H1 (cell line): ENCODE results near the gene NFIC. TPM values are rescaled to one million over a fixed set of nuclear protein-coding genes. Genes with fewer than 3 reads are reported as not detected.
A peak's percentile ranks its signal among the peaks of the same experiment; 100 is the strongest.

Experiments
- CTCF ChIA-PET: fragments of 300-600 bp; sonication (Branson Sonifier 250); formaldehyde crosslinking; loops from one replicate; lab custom pipeline; 2021; ENCODE audit not compliant: partially characterized antibody; lab: Charles Lee
- POLR2A ChIA-PET: fragments of 300-600 bp; sonication (Branson Sonifier 250); formaldehyde crosslinking; loops from one replicate; lab custom pipeline; 2021; ENCODE audit warnings: inconsistent platforms; ENCODE audit not compliant: partially characterized antibody; lab: Charles Lee
- DNase-seq, 2 experiments: peaks; one replicate each; pipeline versions ENCODE4 v3.0.0 to v3.0.0-alpha.2; 2010 to 2022; ENCODE audit warnings: low spot score in 2 of 2, low read depth in 1 of 2, mixed read lengths in 1 of 2
- FAIRE-seq: peaks from 2 replicates; lab custom pipeline; 2011; peaks lifted over from hg19 to GRCh38; lab: Jason Lieb, UNC
- H2AFZ ChIP-seq: 2 replicates; pipeline ENCODE4 v1.8.1; 2012; ENCODE audit warnings: low read length, inconsistent platforms
- H2AK5ac ChIP-seq: 2 replicates; pipeline ENCODE4 v1.6.1; 2013; ENCODE audit warnings: low read depth, low read length
- H2BK120ac ChIP-seq: replicated peaks from 2 replicates; pipeline ENCODE3; 2013; ENCODE audit warnings: low read depth, low read length, inconsistent platforms
- H2BK12ac ChIP-seq: 2 replicates; pipeline ENCODE4 v1.6.1; 2013; ENCODE audit warnings: low read depth, low read length
- H2BK15ac ChIP-seq: 2 replicates; pipeline ENCODE4 v1.6.1; 2013; ENCODE audit warnings: low read length
- H2BK20ac ChIP-seq: 2 replicates; pipeline ENCODE4 v1.6.1; 2013; ENCODE audit warnings: low read length
- H2BK5ac ChIP-seq: 2 replicates; pipeline ENCODE4 v1.6.1; 2013; ENCODE audit warnings: low read depth, low read length
- H3K14ac ChIP-seq: 2 replicates; pipeline ENCODE4 v1.6.1; 2013; ENCODE audit warnings: inconsistent platforms; ENCODE audit not compliant: insufficient read length
- H3K18ac ChIP-seq: 2 replicates; pipeline ENCODE4 v1.6.1; 2013; ENCODE audit warnings: low read length; ENCODE audit errors: extremely low read depth
- H3K23ac ChIP-seq: 2 replicates; pipeline ENCODE4 v1.6.1; 2013; ENCODE audit warnings: inconsistent platforms; ENCODE audit not compliant: insufficient read length
- H3K23me2 ChIP-seq: 2 replicates; pipeline ENCODE4 v1.6.1; 2013; ENCODE audit warnings: low read depth, low read length
- H3K27ac ChIP-seq: 2 replicates; pipeline ENCODE4 v1.6.1; 2011; ENCODE audit warnings: low read depth, low read length, inconsistent platforms
- H3K27me3 ChIP-seq, 4 experiments: replicated peaks in 1 of 4; 1 replicate in 1 of 4; 2 replicates in 3 of 4; pipeline versions ENCODE4 v1.6.1 to v1.8.1; 2011 to 2013; ENCODE audit warnings: low read length in 3 of 4, mild to moderate bottlenecking in 3 of 4, inconsistent platforms in 2 of 4, mixed read lengths in 2 of 4, moderate library complexity in 1 of 4; ENCODE audit not compliant: control insufficient read depth in 3 of 4, insufficient read depth in 3 of 4; ENCODE audit errors: extremely low read depth in 1 of 4
- H3K36me3 ChIP-seq, 4 experiments: 2 replicates each; pipeline versions ENCODE4 v1.6.1 to v1.8.1; 2011 to 2013; ENCODE audit warnings: mild to moderate bottlenecking in 4 of 4, low read length in 3 of 4, moderate library complexity in 2 of 4, control low read depth in 1 of 4, inconsistent platforms in 1 of 4; ENCODE audit not compliant: insufficient read depth in 4 of 4, control insufficient read depth in 2 of 4
- H3K4ac ChIP-seq: replicated peaks from 2 replicates; pipeline ENCODE3; 2013; ENCODE audit warnings: low read length, low read depth, mixed read lengths, inconsistent platforms; ENCODE audit not compliant: insufficient read length
- H3K4me1 ChIP-seq, 4 experiments: replicated peaks in 1 of 4; 1 replicate in 1 of 4; 2 replicates in 3 of 4; pipeline versions ENCODE4 v1.6.1 to v1.8.1; 2011 to 2013; ENCODE audit warnings: low read length in 3 of 4, inconsistent platforms in 2 of 4, mixed read lengths in 1 of 4; ENCODE audit not compliant: insufficient read depth in 4 of 4, control insufficient read depth in 3 of 4
- H3K4me2 ChIP-seq, 2 experiments: 2 replicates each; pipeline versions ENCODE4 v1.6.1 to v1.8.1; 2011 to 2013; ENCODE audit warnings: low read depth in 2 of 2, low read length in 2 of 2, control low read depth in 1 of 2, inconsistent platforms in 1 of 2, mild to moderate bottlenecking in 1 of 2; ENCODE audit not compliant: insufficient read depth in 1 of 2
- H3K4me3 ChIP-seq, 4 experiments: fragments of 200-600, 300-600 bp in 1 of 4; sonication (generic), shearing (Covaris generic), sonication (Bioruptor Twin) in 1 of 4; 2 replicates each; pipeline versions ENCODE4 v1.5.1 to v1.8.1; 2011 to 2016; ENCODE audit warnings: low read length in 4 of 4, low read depth in 3 of 4, control low read depth in 2 of 4, inconsistent platforms in 2 of 4, mild to moderate bottlenecking in 2 of 4, mixed read lengths in 1 of 4, moderate library complexity in 1 of 4; ENCODE audit not compliant: insufficient read depth in 2 of 4; ENCODE audit errors: extremely low read depth in 1 of 4
- H3K56ac ChIP-seq: replicated peaks from 2 replicates; pipeline ENCODE3; 2013; ENCODE audit warnings: low read depth, mild to moderate bottlenecking, mixed read lengths, low read length, inconsistent platforms; ENCODE audit not compliant: insufficient read length
- H3K79me1 ChIP-seq: 2 replicates; pipeline ENCODE4 v1.6.1; 2013; ENCODE audit warnings: low read depth, low read length, control low read depth
- H3K79me2 ChIP-seq, 2 experiments: 2 replicates each; pipeline versions ENCODE4 v1.6.1 to v1.8.1; 2012 to 2013; ENCODE audit warnings: low read length in 2 of 2, mild to moderate bottlenecking in 2 of 2, inconsistent platforms in 1 of 2; ENCODE audit not compliant: insufficient read depth in 2 of 2, control insufficient read depth in 1 of 2
- H3K9ac ChIP-seq, 4 experiments: replicated peaks in 1 of 4; 1 replicate in 1 of 4; 2 replicates in 3 of 4; pipeline versions ENCODE4 v1.6.1 to v1.8.1; 2011 to 2013; ENCODE audit warnings: low read depth in 3 of 4, low read length in 3 of 4, control low read depth in 2 of 4, mild to moderate bottlenecking in 2 of 4, moderate library complexity in 2 of 4, inconsistent platforms in 1 of 4; ENCODE audit errors: extremely low read depth in 1 of 4
- H3K9me3 ChIP-seq, 2 experiments: 2 replicates each; pipeline versions ENCODE4 v1.6.1 to v1.8.1; 2012 to 2013; ENCODE audit warnings: mild to moderate bottlenecking in 2 of 2, moderate library complexity in 2 of 2, control low read depth in 1 of 2, inconsistent platforms in 1 of 2, low read depth in 1 of 2, low read length in 1 of 2, mixed read lengths in 1 of 2; ENCODE audit not compliant: insufficient read depth in 2 of 2
- H4K20me1 ChIP-seq, 2 experiments: replicated peaks in 1 of 2; 2 replicates each; pipeline versions ENCODE3 to v1.8.1; 2011 to 2013; ENCODE audit warnings: inconsistent platforms in 2 of 2, low read length in 2 of 2, mild to moderate bottlenecking in 1 of 2; ENCODE audit not compliant: insufficient read depth in 2 of 2, control insufficient read depth in 1 of 2
- H4K5ac ChIP-seq: 2 replicates; pipeline ENCODE4 v1.6.1; 2013; ENCODE audit warnings: low read length, low read depth, mixed read lengths, inconsistent platforms; ENCODE audit not compliant: insufficient read length
- H4K8ac ChIP-seq: 2 replicates; pipeline ENCODE4 v1.8.0; 2013; ENCODE audit warnings: mild to moderate bottlenecking, moderate library complexity, low read length, inconsistent platforms; ENCODE audit not compliant: insufficient read depth; ENCODE audit errors: extremely low read depth
- H4K91ac ChIP-seq: replicated peaks from 2 replicates; pipeline ENCODE3; 2013; ENCODE audit warnings: low read length, mixed read lengths, inconsistent platforms; ENCODE audit not compliant: insufficient read length
- FOSL1 ChIP-seq: IDR thresholded peaks from 2 replicates; pipeline ENCODE4 v1.6.1; 2011; ENCODE audit warnings: mild to moderate bottlenecking, low read depth, low read length, moderate library complexity; ENCODE audit not compliant: insufficient read depth
- KDM4A ChIP-seq: IDR thresholded peaks from one replicate; pipeline ENCODE4 v1.7.1; 2012; ENCODE audit warnings: low read depth, mild to moderate bottlenecking, moderate library complexity, low read length, inconsistent platforms; ENCODE audit not compliant: severe bottlenecking
- PHF8 ChIP-seq: fragments of 200-600 bp; sonication (generic); conservative IDR thresholded peaks from 2 replicates; pipeline ENCODE4 v1.7.1; 2012; ENCODE audit warnings: low read depth, mild to moderate bottlenecking, inconsistent platforms, low read length, moderate library complexity
- SAP30 ChIP-seq: fragments of 300-600 bp; sonication (generic); IDR thresholded peaks from 2 replicates; pipeline ENCODE4 v1.7.1; 2012; ENCODE audit warnings: low read length, moderate library complexity, mild to moderate bottlenecking, inconsistent platforms; ENCODE audit not compliant: insufficient read depth, insufficient replicate concordance
- WGBS, 2 experiments: shearing (Covaris generic) in 1 of 2; methylation state at CpG; one replicate each; pipeline versions ENCODE4 v1.1.6 to v1.1.7; 2013 to 2015; ENCODE audit warnings: low lambda C conversion rate in 2 of 2, mixed read lengths in 2 of 2, inconsistent platforms in 1 of 2, low coverage in 1 of 2, missing lambda C conversion rate in 1 of 2; ENCODE audit not compliant: insufficient replicate concordance in 2 of 2, insufficient coverage in 1 of 2, insufficient read length in 1 of 2; ENCODE audit errors: extremely low coverage in 1 of 2, missing lambda C conversion rate in 1 of 2; 5-methylcytosine and 5-hydroxymethylcytosine counted together
- polyA plus RNA-seq, 7 experiments: library from polyadenylated mRNA; depleted of rRNA in 3 of 7; stranded (reverse) in 5 of 7; unstranded in 2 of 7; fragments of >200 nt in 5 of 7; fragments of 200-250 nt in 2 of 7; gene quantifications; 1 replicate in 5 of 7; 2 replicates in 1 of 7; 4 replicates in 1 of 7; pipeline versions ENCODE4 v1.2.1 to v1.2.3, GENCODE V29; 2011 to 2013; ENCODE audit warnings: missing spikeins in 2 of 7, mixed read lengths in 2 of 7
- total RNA-seq: library from RNA; stranded (reverse); fragmentation: NEBNext Ultra II Directional; extraction: Animal tissue kit (Norgen Biotek cat#: 25700); gene quantifications from 2 replicates; pipeline ENCODE4 v1.2.1, GENCODE V29; 2021

NFIC gene
- total and polyA plus RNA-seq, 2 of the 8 experiments (the other 6 are each of a cell fraction or from before 2014, with no cell fraction given), result 0.56 to 3.2 TPM

- peaks cover 0 to 33% of the 10 kb centered on the region in 2 experiments; a peak in 2 of 4 replicates for H3K79me2 ChIP-seq
- H2AFZ ChIP-seq, result no peak overlapping the region
- H3K14ac ChIP-seq, result no peak overlapping the region
- H3K23ac ChIP-seq, result peak overlapping the region; percentile 28
- peak overlapping the region; percentile 95 for H4K8ac ChIP-seq
- no peak overlapping the region for H2BK12ac ChIP-seq
- H3K27me3 ChIP-seq, result no peaks in the 10 kb centered on the region
- H3K9me3 ChIP-seq, result no peaks in the 10 kb centered on the region
- peaks cover 0 to 9% (median 7%) of the 10 kb centered on the region in 4 experiments; a peak in 3 of 7 replicates for H3K4me1 ChIP-seq
- peak overlapping the region; percentile 6 to 73 (median 46) for H3K9ac ChIP-seq
- FAIRE-seq (no peak), DNase-seq (no peak)
- no peak overlapping the region for H2BK15ac ChIP-seq
- 2% methylated on average over 22 of the region's 69 CpGs; no CpG with 5 or more reads in 1 of the 2 experiments for WGBS, 2 experiments
- POLR2A ChIA-PET, result interaction anchor here (0.9 to 1.5 kb wide), 4 partner anchors 8 to 32 kb away, joined by 3 to 6 read pairs (median 4); partner anchors contain the start of gene TEKTIP1
- peak overlapping the region; percentile 95 to 99 for H3K4me2 ChIP-seq
- no peak overlapping the region; the same call in 1 of the 2 replicates for H3K27ac ChIP-seq
- peaks cover 21% of the 10 kb centered on the region for H3K79me1 ChIP-seq
- H4K91ac ChIP-seq, result no peak overlapping the region
- TF ChIP-seq SAP30 (peak; percentile 52), PHF8 (peak; percentile 65), KDM4A (peak; percentile 62), FOSL1 (no peak)
- no peak overlapping the region for H2AK5ac ChIP-seq
- peaks cover 15 to 26% of the 10 kb centered on the region in 2 experiments for H4K20me1 ChIP-seq
- no peak overlapping the region for H2BK120ac ChIP-seq
- H3K4me3 ChIP-seq, result peak overlapping the region; percentile 44 to 98 (median 58)
- no peak overlapping the region; the same call in 1 of the 2 replicates for H2BK5ac ChIP-seq
- H2BK20ac ChIP-seq, result no peak overlapping the region
- peak overlapping the region; percentile 53 for H3K4ac ChIP-seq
- H3K23me2 ChIP-seq, result peaks cover 18% of the 10 kb centered on the region
- H3K36me3 ChIP-seq, result no peaks in the 10 kb centered on the region; a peak in 2 of 8 replicates
- H4K5ac ChIP-seq, result no peak overlapping the region
- 0 out of 2 replicates have a peak overlapping the region, but pooled peaks have one; percentile 19 for H3K18ac ChIP-seq
- CTCF ChIA-PET, result interaction anchor here (0.6 to 1.0 kb wide), 3 partner anchors 22 to 561 kb away, joined by 3 read pairs; no protein-coding TSS in a partner anchor
- H3K56ac ChIP-seq, result no peak overlapping the region
Measured at GRCh38 chr19:3506384-3507340, 140.3 kb downstream of the NFIC start.
